Occipital lobe (tissue), 2 donors: ENCODE measurements around the gene CIDEB. TPM values are rescaled to one million over a fixed set of nuclear protein-coding genes. Genes with fewer than 3 reads are reported as not detected.
"Not testable (repeated sequence)": the region's sequence is repeated elsewhere in the genome, so short reads cannot be mapped to it uniquely, and the experiment has no call there.

Source experiments
- DNase-seq: peaks from one replicate; lab custom pipeline; 2025; lab: John Stamatoyannopoulos, UW
- total RNA-seq: library from RNA; depleted of rRNA; stranded (reverse); fragments of >200 nt; gene quantifications from one replicate; pipeline ENCODE4 v1.2.3, GENCODE V29; 2014

The CIDEB gene
- 3.4 TPM for total RNA-seq

- no peak for DNase-seq
Observed at GRCh38 chr14:24307575-24308341, at the start of gene CIDEB. TSS of gene CIDEB (minus strand) at chr14:24307977. CDS start at chr14:24307858, 119 bp downstream.

- no peak for DNase-seq
Observed at GRCh38 chr14:24356208-24356607, 48.4 kb upstream of the CIDEB start.

GRCh38 chr14:24355009-24355408 is 47.2 kb upstream of the CIDEB start:
- DNase-seq = no peak

GRCh38 chr14:24354482-24354825 is 46.7 kb upstream of the CIDEB start:
- not testable (repeated sequence) for DNase-seq

- no peak for DNase-seq
Observed at GRCh38 chr14:24353559-24354481, 46.0 kb upstream of the CIDEB start.

- no peak for DNase-seq
Observed at GRCh38 chr14:24351517-24351916, 43.7 kb upstream of the CIDEB start.

- DNase-seq = no peak
Observed at GRCh38 chr14:24349742-24350141, 42.0 kb upstream of the CIDEB start.

- no peak for DNase-seq
Observed at GRCh38 chr14:24348186-24348585, 40.4 kb upstream of the CIDEB start.

- no peak for DNase-seq
Observed at GRCh38 chr14:24347134-24347533, 39.4 kb upstream of the CIDEB start.

GRCh38 chr14:24343795-24344660 is 36.3 kb upstream of the CIDEB start:
- no peak for DNase-seq

- no peak for DNase-seq
Observed at GRCh38 chr14:24342889-24343288, 35.1 kb upstream of the CIDEB start.

- no peak for DNase-seq
Observed at GRCh38 chr14:24340606-24341005, 32.8 kb upstream of the CIDEB start.

GRCh38 chr14:24339284-24340151 is 31.7 kb upstream of the CIDEB start, which contains the start of gene RIPK3:
TSS of gene RIPK3 (minus strand) at chr14:24339991. CDS start at chr14:24339826, 165 bp downstream.
- DNase-seq = no peak

- DNase-seq = no peak
Observed at GRCh38 chr14:24338843-24339242, 31.1 kb upstream of the CIDEB start.

GRCh38 chr14:24337824-24338175 is 30.0 kb upstream of the CIDEB start:
- DNase-seq = no peak

GRCh38 chr14:24337144-24337823 is 29.5 kb upstream of the CIDEB start:
- DNase-seq = no peak

GRCh38 chr14:24335461-24336171 is 27.8 kb upstream of the CIDEB start:
- DNase-seq = no peak

GRCh38 chr14:24334431-24335291 is 26.9 kb upstream of the CIDEB start, which contains the start of gene ADCY4:
TSS of gene ADCY4 (minus strand) at chr14:24335071. CDS start at chr14:24334652, 419 bp downstream.
- DNase-seq = no peak
